Adrenal gland (tissue), 12 donors: Measurements from ENCODE around the gene HLA-DRA. TPM values are rescaled to one million over a fixed set of nuclear protein-coding genes. Genes with fewer than 3 reads are reported as not detected.

ENCODE experiments used
- DNase-seq, 7 donors: peaks; one replicate each; pipeline ENCODE4 v3.0.0-alpha.2; 2019 to 2020
- H3K27ac ChIP-seq, 5 donors: fragments of 200-600 bp; sonication (generic) in 4 of 5; 1 replicate in 3 of 5; 2 replicates in 2 of 5; pipeline versions ENCODE4 v1.5.1 to v1.8.0; 2016 to 2020; ENCODE audit warnings: mild to moderate bottlenecking in 1 of 5
- H3K27me3 ChIP-seq: fragments of 200-600 bp; 2 replicates; pipeline ENCODE4 v1.8.0; 2021
- H3K36me3 ChIP-seq, 2 donors: fragments of 200-600 bp; replicated peaks in 1 of 2; 1 replicate in 1 of 2; 2 replicates in 1 of 2; pipeline versions ENCODE4 v1.5.1 to v1.8.0; 2018 to 2022
- H3K4me1 ChIP-seq, 2 donors: fragments of 200-600 bp; replicated peaks in 1 of 2; 1 replicate in 1 of 2; 2 replicates in 1 of 2; pipeline versions ENCODE4 v1.5.1 to v1.8.0; 2018 to 2021
- H3K4me3 ChIP-seq, 4 donors: fragments of 200-600 bp; sonication (generic) in 3 of 4; one replicate each; pipeline ENCODE4 v1.5.1; 2016 to 2018
- H3K9me3 ChIP-seq, 3 donors: fragments of 200-600 bp; sonication (generic) in 1 of 3; replicated peaks in 1 of 3; 1 replicate in 2 of 3; 2 replicates in 1 of 3; pipeline versions ENCODE4 v1.5.1 to v1.8.0; 2016 to 2021
- CTCF ChIP-seq, 6 experiments: fragments of 450-650 bp in 4 of 6; fragments of 200-600 bp in 2 of 6; sonication (generic) in 1 of 6; IDR thresholded peaks; 1 replicate in 5 of 6; 2 replicates in 1 of 6; pipeline versions ENCODE4 v1.5.1 to v1.8.0; 2016 to 2021; ENCODE audit warnings: antibody characterized with exemption in 6 of 6, mild to moderate bottlenecking in 2 of 6, moderate library complexity in 1 of 6
- POLR2A ChIP-seq, 2 donors: fragments of 450-650 bp; IDR thresholded peaks; one replicate each; pipeline ENCODE4 v1.6.1; 2017; ENCODE audit warnings: antibody characterized with exemption in 2 of 2, mild to moderate bottlenecking in 2 of 2, moderate library complexity in 1 of 2
- WGBS, 4 donors: extraction: QIAGEN DNeasy Blood & Tissue Kit in 2 of 4; methylation state at CpG; one replicate each; pipeline versions ENCODE4 v1.1.5 to v1.1.7; 2013 to 2017; 5-methylcytosine and 5-hydroxymethylcytosine counted together
- intact Hi-C, 2 donors: fragments of 100-400 bp; cut with DNase I; formaldehyde crosslinking; loops; one replicate each; pipeline versions ENCODE4 v1.14.1 to v1.15.0; 2022 to 2023
- polyA plus RNA-seq, 3 donors: library from polyadenylated mRNA; stranded (reverse); fragments of 200-250 nt in 2 of 3; fragments of 350-450 nt in 1 of 3; fragmentation: Illumina TruSeq in 1 of 3; extraction: RNeasy Lipid Tissue Mini Kit (QIAGEN cat#74804) in 1 of 3; gene quantifications; one replicate each; pipeline ENCODE4 v1.2.3, GENCODE V29; 2013 to 2014
- total RNA-seq, 9 donors: library from RNA; depleted of rRNA in 4 of 9; stranded (reverse); fragments of >200 nt in 4 of 9; fragments of 120-200 nt in 1 of 9; fragmentation: NEBNext Ultra II Directional in 1 of 9; extraction: Animal tissue kit (Norgen Biotek cat#: 25700) in 1 of 9; gene quantifications; one replicate each; pipeline versions ENCODE4 v1.1.0 to v1.2.4, GENCODE V29; 2013 to 2023
- donor health status: healthy with polysubstance abuse.
- donor health status: Bipolar disorder and iron deficiency.
- donor health status: DM: yes; HTN: yes; CAD: no.
- donor health status: DM: no; HTN: no; CAD: no.
- donor health status: DM: no; HTN: no; CAD: no.
- donor health status: DM: yes; HTN: yes; CAD: no.

The HLA-DRA gene
- total and polyA plus RNA-seq, 12 donors = 36.8 to 1,447 (median 462) TPM

- WGBS, 4 donors = 56 to 95% (median 61%) methylated on average over 2 of the region's 2 CpGs
Measured at GRCh38 chr6:32444433-32444832, 4.7 kb downstream of the HLA-DRA start.

GRCh38 chr6:32445321-32445854 is 5.7 kb downstream of the HLA-DRA start:
- Histone ChIP-seq H3K4me1 (peaks cover 0 to 4% of the 10 kb centered on the region in 2 donors), H3K36me3 (peaks cover 0 to 10% of the 10 kb centered on the region in 2 donors), H3K4me3 (no peak overlapping the region), H3K27me3 (no peaks in the 10 kb centered on the region), H3K9me3 (no peaks in the 10 kb centered on the region), H3K27ac (no peak overlapping the region)
- intact Hi-C loops = no loop called here
- WGBS, 4 donors = 51 to 72% (median 67%) methylated on average over 3 of the region's 3 CpGs
- no peak for TF ChIP-seq CTCF (IDR thresholded peaks at IDR 0.05)
- no peak for TF ChIP-seq POLR2A (IDR thresholded peaks at IDR 0.05)
- DNase-seq = no peak

More at GRCh38 chr6:32444433-32444832, 4.7 kb downstream of the HLA-DRA start:
- intact Hi-C loops = no loop called here
- Histone ChIP-seq H3K27me3 (no peaks in the 10 kb centered on the region), H3K4me3 (no peak overlapping the region), H3K36me3 (peaks cover 0 to 10% of the 10 kb centered on the region in 2 donors), H3K4me1 (peaks cover 0 to 7% of the 10 kb centered on the region in 2 donors), H3K27ac (no peak overlapping the region), H3K9me3 (no peaks in the 10 kb centered on the region)
- TF ChIP-seq CTCF (IDR thresholded peaks at IDR 0.05) = no peak
- TF ChIP-seq POLR2A (IDR thresholded peaks at IDR 0.05) = no peak
- no peak for DNase-seq

GRCh38 chr6:32447932-32448331 is 8.2 kb downstream of the HLA-DRA start:
- H3K9me3 ChIP-seq = no peaks in the 10 kb centered on the region
- no peaks in the 10 kb centered on the region for H3K27me3 ChIP-seq
- no peak for DNase-seq
- H3K36me3 ChIP-seq = peaks cover 0 to 10% of the 10 kb centered on the region in 2 donors
- TF ChIP-seq POLR2A (IDR thresholded peaks at IDR 0.05) (no peak), CTCF (IDR thresholded peaks at IDR 0.05) (no peak)
- H3K27ac ChIP-seq = no peak overlapping the region
- H3K4me3 ChIP-seq = no peak overlapping the region
- intact Hi-C loops = no loop called here
- H3K4me1 ChIP-seq = no peaks in the 10 kb centered on the region

GRCh38 chr6:32449088-32449736 is 9.5 kb downstream of the HLA-DRA start:
- Histone ChIP-seq H3K4me3 (no peak overlapping the region), H3K27me3 (no peaks in the 10 kb centered on the region), H3K27ac (no peak overlapping the region), H3K9me3 (no peaks in the 10 kb centered on the region), H3K4me1 (no peaks in the 10 kb centered on the region), H3K36me3 (no peaks in the 10 kb centered on the region)
- intact Hi-C loops = no loop called here
- no peak for DNase-seq
- TF ChIP-seq CTCF (IDR thresholded peaks at IDR 0.05) (no peak), POLR2A (IDR thresholded peaks at IDR 0.05) (no peak)
- 75 to 90% (median 81%) methylated on average over 2 to 3 of the region's 3 CpGs for WGBS, 4 donors
